DMS153 treated with DMSO at 0.1 percent for 48 hours (cell line): ENCODE measurements around the gene FUBP3.

Experiments used
- DNase-seq: peaks from one replicate; lab custom pipeline; 2025; ENCODE audit not compliant: unreplicated experiment; lab: John Stamatoyannopoulos, UW

The FUBP3 gene

DNA sequence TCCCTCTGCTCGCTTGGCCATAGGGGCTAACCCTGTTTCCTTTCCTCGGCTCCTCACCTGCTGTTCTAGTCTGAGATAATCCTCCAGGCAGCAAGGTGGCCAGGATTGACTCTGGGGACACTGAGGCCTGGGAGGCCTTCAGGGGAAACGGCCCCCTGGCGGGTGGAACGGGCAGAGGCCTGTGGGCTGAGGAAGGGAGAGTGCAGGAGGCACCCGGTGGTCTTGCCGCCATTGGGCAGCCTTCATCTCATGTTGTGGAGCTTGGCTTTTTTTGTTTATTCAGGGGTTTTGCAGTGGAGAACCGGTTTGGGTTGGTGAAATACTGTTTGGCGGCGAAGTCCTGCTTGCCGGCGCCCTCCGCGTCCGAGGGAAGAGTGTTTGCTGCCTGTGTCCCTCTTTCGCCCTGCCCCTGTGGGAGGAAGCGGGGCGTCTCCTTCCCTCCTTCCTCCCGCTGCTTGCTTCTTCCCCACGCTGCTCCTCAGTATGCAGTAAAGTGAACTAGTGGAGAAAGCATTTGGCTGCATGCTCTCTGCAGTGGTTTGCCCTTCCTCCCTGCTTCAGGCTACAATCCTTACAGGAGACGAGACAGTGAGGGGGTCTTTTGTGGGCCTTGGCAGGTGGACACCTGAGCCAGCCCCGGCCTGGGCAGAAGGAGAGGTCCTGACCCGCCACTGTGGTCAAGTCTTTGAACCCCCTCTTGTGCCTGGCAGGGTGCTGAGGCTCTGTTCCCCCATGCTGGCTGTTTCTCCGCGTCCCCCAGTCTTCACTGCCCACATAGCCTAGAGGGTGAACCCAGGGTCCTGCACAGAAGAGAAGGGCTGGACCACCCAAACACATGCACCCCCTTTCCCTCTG lies 54.2 kb downstream of the FUBP3 start:
- no peak for DNase-seq

DNA sequence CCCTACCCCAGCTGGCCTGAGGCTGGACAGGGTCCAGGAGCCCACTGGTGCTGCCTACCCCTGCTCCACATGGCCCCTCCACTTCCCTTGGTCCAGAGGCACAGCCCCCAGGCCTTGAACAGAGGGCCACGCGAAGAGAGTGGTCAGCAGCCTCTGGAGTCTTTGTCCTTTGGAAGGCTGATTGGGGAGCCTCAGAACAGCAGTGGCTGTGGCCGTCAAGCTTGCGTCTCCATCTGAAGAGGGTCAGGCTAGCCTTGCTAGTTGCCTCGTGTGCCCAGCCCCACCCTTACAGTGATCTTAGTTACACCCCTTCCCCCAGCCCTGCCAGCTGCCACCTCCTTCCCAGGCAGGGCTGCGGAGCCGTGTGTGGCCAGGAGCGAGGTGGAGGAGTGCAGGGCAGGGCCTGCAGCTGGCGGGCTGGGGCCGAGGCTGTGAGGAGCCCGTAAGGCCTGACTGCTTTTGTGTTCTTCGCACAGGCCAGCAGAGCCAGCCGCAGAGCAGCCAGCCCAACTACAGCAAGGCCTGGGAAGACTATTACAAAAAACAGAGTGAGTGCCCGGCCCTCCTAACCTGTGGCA lies 54.9 kb downstream of the FUBP3 start:
- DNase-seq, result no peak

DNA sequence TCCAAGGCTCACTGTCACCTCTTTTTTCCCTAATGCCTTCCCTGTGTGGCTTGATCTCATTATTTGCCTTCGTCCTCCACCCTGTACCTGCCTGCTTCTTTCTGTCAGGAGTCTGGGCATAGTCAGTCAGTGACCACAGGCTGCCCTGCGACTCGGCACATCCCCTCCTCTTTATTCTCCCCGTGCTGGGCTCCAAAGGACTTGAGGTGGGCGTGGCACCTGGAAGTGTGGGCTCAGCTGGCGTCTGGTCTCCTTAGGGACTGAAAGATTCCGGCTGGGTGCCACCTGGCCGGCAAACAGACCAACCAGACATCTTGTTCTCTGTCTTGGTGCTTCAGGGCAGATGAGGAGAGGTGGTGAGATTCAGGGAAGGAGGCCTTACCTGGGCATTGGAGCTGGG lies 55.4 kb downstream of the FUBP3 start:
- no peak for DNase-seq

DNA sequence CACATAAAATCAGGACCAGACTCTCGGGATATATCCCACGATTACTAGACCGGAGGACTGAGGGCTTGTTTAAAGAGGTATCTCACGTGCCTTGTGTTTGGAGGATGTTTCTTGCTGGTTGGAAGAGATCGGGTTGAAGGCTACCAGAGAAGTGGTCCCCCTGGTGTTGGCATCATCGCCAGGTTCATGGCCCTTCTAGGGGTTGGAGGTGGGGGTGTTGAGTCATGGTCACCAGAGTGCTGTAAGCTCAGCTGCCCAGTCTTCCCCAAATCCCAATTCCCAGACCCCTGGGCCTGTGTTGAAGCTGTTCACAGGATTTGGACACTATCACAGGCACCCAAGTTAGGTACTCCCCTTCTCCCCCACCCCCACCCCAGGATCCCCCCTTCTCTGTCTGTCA lies 55.9 kb downstream of the FUBP3 start:
- DNase-seq, result no peak

DNA sequence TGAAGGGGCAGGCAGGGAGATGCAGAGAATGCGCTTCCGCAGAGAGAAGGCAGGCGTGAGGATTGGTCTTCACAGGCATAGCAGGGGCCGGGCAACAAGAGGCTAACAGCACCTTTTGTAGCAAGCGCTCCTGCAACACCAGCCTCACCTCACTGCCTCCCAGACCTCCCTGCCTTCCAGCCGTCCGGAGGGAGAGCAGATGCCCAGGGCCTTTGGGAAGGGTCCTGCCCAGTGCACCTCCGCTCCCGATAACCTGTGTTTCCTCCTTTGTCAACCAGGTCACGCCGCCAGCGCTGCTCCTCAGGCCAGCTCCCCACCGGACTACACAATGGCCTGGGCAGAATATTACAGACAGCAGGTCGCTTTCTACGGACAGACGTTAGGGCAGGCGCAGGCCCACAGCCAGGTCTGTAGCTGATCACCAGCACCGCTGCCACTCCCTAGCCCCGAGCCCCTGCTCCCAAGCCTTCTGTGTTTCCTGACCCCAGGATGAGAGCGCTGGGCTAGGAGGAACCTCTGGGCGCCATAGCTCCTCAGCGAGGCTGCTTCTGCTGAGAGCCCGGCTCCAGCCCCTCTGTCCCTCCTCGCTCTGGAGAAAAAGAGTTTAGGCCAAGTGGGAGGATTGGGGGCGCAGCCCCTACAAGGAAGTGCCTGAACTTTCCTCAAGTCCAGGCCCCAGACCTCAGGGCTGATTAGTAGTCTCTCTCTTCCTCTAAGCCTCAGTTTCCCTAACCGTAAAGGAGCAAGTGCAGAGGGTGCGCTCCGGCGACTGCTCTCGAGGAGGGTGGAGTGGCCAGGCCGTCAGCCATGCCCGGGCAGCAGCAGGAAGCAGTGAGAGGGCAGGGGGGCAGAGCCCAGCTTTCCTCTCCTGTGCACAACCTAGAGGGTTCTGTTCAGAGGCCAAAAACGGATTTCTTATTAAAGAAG lies 56.6 kb downstream of the FUBP3 start:
- DNase-seq, result no peak

DNA sequence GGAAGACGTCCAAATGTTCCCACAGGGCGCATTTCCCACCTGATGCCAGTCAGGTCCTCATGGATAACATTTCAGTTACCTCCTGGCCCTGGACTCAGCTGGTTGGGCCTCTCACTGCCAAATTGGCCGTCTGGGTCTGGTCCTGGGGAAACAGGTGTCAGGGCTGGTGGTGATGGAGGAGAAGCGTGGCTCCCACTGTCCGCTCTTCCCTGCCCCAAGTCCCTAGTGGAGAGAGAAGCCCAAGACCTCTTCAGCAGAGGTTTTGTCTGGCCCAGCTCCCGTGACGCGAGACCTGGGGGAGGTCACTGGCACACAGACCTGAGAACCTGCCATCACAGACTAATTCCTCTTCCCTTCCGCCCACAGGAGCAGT lies 57.3 kb downstream of the FUBP3 start:
- no peak for DNase-seq

DNA sequence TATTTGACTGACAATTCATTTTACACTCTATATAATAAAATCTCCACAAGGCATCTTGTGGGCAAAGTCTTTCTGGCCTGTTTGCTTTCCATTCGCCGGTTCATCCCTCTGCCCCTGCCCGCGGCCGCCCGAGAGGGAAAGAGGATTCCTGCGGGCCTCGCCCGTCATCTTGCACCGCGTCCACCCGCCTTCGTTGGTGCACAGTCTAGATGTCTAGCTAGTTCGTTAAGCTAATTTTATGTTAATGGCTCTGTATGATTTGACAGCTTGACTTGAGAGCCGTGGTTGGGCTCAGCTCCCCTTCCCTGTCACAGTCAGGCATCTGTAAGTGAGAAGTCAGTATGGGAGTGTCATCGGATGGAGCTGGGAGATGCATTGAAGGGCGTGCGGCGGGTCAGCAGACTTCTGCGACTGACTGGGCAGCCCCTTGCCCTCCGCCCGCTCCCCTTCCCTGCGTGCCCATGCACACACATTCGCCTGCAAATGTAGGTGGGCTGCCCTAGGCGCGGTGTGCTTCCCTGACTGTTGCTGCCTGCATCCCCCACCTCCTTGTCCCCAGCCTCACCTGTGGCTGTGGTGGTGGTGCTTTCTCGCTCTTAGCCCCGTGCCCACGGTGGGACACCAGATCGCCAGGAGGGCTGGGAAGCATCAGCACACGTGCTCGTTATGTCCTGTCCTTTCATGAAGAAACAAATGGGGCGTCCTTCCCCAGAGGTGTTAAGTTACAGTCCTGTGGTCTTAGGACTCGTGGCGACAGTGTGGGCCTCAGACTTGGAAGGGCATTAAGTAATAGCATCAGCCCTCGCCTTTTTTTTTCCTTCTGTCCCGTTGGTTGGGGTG lies 59.1 kb downstream of the FUBP3 start:
- DNase-seq, result no peak

DNA sequence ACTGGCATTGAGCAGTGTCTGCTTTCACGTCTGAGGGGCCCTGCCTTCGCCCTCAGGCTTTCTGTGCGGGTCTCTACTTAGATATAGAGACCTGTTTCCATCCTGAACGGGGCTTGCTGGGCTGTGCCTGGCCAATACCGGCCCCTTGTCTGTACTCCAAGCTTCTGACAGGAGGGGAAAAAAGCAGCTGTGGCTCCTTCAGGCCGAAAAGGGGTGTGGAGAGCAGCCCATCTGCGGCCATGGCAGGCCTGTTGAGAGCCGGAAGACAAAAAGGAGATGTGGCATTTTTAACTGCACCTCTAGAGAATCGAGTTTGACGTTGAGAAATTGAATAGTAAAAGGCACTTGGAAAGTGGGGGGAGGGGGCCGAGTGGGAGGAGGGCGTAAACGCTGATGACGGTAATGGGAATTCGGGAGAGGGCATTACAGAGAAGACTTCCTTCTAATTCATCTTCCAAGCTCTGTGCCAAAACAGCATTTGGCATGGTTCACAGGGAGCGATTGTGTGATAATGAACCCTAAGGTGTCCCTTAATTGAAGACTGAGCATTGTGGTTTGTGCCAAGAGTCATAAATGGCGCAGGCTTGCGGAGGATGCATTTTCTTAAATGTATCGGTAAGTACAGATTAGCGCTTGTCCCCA lies 59.9 kb downstream of the FUBP3 start:
- DNase-seq, result no peak

DNA sequence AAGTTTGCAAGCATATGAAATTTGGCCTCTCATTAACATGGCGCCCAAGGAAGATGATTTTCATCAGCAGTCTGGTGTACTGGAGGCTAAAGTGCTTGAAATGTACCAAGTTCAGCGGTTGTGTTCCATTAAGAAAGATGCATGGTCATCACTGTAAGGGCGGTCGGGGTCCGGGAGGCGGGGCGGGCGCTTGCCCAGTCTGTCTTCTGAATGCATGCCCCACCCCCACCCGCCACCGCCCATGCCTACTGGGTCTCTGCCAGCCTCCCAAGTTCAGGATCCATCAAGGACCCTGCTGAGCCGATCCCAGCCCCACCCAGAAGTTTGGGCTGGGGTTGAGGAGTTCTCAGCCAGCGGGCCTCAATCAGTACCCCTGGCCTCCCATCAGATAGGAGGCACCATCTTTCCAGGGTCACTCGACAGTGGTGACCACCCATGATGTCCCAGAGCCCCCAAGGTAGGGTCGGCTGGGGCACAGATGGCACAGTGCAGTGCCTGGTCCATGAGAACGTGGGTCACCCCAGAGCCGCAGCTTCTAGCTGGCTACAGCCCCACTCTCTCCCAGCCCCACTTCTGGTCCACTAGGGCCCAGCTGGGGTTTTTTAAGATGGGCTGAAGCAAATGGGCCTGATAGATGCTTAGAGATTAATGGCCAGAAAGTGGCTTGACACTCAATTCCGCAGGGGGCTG lies 60.6 kb downstream of the FUBP3 start:
- no peak for DNase-seq

DNA sequence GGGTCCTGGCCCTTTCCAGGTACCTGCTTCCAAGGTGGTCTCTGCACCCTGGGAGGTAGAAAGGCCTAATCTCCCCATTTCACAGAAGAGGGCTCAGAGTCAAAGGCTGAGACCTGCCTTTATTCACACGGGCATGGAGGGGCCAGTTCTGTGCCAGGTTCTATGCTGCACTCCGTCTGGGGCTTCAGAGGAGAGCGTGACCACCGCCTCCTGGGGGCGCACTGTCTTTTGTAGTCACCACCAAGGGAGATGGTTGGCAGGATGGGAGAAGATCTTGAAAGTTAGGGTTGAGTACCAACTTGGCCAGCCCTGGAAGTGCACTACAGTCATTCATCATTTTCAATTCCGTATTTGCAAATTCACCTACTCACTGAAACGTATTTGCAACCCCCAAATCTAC lies 61.3 kb downstream of the FUBP3 start:
- no peak for DNase-seq

DNA sequence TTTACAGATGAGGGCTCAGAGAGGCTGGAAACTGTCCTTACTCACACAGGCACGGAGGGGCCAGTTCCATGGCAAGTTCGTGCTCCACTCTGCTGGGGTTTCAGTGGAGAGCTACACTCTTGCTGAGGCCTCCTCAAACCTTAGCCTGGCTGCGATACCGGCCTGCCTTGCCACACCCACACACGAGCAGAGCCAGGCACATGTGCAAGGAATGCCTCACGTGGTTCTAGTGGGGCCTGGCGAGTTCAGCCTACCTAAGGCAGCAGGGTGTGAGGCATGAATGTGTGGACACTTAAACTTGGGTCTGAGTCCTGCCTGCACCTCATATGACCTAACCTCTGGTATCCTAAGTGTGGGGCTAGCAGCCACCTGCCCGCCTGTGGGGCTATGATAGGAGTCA lies 63.5 kb downstream of the FUBP3 start:
- no peak for DNase-seq

DNA sequence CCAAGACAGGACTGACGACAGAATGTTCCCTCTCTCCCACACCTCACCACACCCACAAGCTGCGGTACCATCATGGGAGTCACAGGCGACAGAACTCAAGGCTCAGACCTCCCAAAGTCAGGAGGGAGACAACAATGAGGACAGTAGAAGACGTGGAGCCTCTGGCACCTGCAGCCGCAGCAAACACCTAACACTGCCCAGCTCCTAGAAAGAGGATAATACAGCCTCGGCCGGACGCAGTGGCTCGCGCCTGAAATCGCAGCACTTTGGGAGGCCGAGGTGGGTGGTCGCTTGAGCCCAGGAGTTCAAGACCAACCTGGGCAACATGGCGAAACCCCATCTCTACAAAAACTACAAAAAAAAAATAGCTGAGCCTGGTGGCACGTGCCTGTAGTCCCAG lies 71.8 kb downstream of the FUBP3 start:
- DNase-seq, result no peak

DNA sequence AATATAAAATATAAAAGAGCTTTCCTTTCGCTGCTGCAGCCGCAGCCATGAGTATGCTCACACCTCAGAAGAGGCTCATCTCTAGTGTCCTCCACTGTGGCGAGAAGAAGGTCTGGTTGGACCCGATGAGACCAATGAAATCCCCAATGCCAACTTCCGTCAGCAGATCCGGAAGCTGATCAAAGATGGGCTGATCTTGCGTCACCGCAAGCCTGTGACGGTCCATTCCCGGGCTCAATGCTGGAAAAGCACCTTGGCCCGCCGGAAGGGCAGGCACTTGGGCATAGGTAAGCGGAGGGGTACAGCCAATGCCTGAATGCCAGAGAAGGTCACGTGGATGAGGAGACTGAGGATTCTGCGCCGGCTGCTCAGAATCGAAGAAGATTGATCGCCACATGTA lies 72.4 kb downstream of the FUBP3 start:
- DNase-seq, result no peak

DNA sequence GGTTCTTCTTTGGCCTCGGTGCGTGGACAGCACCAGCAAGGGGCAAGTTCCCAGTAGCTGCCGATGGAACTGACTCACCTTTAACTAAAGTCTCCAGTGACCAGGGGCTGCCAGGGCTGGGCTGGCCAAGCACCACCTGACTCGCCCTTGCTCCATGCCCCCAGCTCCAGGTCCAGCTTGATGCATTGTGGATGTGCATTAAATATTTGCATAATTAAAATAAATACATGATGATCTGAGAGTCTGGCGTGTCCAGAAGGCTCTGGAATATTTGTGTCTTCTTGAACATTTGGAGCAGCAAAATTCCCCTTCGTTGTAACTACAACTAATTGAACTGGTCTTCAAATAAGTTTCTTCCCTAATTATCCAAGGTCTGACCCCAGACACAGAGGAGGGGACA lies 75.5 kb downstream of the FUBP3 start:
- DNase-seq, result no peak

DNA sequence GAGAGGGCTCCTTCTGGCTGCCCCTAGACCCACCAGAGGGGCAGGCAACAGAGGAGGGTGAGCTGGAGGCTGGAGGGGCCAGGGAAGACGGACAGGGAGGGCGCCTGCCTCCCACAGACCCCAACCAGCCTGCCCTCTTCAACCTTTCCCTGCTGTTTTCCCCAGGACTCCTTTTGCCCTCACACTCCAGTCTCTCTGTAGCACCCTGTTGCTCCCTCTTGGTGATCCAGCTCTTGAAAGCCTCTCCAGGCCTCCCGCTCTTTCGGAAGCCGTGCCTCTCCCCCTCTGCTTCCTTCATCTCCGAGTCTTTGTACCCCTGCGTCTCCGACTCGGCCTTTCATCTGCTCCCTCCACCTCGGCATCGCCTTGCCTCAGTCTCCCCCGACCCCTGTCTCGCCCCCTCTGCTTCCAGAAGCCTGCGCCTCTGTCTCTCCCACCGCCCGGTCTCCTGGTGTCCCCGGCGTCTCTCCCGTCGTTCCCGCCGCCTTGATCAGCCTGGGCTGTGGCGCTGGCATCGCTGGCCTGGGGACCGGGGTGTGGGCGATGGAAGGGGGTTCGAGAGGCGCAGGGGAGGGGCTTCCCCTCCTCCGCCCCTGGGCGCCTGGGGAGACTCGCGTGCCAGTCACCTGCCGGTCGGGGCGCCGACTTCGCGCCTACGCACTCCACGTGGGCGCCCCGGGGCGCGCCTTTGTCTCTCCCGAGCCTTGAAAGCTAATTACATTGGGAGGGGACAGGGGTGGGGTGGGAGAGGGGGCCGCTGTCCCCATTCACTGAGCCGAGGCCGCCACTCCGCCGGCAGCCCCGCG lies 79.7 kb downstream of the FUBP3 start:
- no peak for DNase-seq

DNA sequence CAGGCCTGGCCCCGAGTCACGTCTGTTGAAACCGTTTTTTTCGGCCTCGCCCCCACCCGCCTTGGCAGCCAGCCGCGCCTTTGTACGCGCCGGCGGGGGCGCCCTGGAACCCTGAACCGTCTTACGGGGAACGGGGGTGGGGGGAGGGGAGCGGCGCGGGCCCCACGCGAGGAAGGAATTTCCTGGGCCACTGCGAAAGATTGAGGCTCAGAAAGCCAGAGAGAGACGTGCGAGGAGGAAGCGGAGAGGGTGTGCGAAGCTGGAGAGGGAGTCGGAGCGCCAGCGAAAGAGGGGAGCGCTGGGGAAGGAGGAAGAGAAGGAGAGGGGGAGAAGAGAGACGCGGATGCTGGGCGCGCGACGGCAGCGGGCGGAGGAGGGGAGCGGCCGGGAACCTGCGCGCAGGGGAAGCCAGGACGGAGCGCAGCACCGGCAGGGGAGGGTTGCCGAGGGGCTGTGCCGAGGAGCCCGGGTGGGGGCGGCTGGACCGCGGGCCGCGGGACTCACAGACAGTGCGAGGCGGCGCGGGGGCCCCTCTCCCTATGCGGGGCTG lies 80.4 kb downstream of the FUBP3 start:
- DNase-seq, result no peak

DNA sequence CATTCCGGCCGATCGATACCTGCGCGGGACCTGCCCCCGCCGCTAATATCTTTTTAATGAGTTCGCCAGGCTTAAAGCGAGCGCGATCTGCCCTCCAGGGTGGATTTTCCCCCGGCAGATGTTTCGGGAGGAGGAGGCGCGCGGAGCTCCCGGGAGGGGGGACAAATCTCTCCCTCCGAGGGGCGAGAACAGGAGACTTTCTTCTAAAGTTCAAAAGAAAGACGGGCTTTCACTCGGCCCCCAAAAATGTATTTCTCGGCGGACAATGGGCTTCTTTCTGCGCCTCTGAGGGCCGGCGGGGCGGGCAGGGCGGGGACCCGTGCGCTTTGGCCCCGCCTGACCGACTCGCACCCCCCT lies 80.9 kb downstream of the FUBP3 start:
- DNase-seq, result no peak

DNA sequence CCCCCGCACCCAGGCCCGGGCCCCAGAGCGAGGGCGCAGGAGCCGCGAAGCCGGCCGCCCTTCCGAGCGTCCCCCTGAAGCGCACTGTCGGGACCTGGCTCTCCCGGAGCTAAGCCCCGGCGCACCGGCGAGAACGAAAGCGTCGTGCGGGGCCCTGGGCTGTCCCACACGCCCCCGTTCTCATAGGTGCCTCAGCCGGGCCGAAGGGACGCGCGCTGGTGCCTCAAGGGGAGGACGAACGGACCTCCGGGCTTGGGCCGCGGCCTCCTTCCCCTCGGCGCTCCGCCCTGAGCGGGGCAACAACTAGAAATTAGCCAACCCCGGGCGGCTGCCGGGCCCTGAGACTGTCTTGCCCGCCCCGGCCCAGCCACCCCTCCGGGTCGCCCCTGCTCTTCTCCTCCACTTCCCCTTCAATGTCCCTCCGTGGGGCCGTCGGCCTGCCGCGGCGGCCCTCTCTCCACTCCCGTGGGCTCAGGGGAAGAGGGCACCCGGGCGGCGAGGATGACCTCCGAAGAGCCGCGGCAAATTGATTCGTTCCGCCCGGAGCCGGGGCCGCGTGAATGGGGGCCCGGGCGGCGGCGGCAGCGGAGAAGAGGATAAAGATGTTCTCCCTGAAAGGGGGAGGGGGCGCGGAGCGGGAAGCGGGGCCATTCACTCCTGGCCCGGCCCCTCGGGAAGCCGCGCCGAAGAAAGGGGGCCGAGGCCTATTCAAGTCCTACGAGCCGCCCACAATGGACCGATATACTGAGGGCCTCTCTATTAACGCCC lies 81.5 kb downstream of the FUBP3 start:
- no peak for DNase-seq
